NCI-H774 (cell line): ENCODE data around the gene PCCA.
"Not testable (repeated sequence)": the region's sequence is repeated elsewhere in the genome, so short reads cannot be mapped to it uniquely, and the experiment has no call there.

Experiments
- DNase-seq: peaks from one replicate; lab custom pipeline; 2025; lab: John Stamatoyannopoulos, UW

Gene PCCA

DNA sequence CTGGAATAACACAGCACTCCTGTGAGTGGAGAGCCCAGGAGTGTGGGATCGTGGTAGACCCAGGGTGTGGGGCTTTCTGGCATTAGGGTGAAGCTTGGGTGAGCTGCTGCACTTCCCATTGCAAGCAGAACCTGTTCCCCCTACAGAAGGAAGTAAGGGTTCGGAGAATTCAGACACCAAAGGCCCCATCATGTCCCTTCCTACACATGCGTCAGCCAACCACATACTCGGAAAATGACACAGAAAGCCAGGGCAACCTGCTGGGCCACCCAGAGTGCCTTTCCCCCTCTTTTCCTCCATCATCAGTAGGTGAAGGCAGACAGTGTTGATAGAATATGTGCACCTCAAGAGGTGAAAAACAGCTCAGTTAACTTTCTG lies 456.8 kb downstream of the PCCA start:
- no peak for DNase-seq

DNA sequence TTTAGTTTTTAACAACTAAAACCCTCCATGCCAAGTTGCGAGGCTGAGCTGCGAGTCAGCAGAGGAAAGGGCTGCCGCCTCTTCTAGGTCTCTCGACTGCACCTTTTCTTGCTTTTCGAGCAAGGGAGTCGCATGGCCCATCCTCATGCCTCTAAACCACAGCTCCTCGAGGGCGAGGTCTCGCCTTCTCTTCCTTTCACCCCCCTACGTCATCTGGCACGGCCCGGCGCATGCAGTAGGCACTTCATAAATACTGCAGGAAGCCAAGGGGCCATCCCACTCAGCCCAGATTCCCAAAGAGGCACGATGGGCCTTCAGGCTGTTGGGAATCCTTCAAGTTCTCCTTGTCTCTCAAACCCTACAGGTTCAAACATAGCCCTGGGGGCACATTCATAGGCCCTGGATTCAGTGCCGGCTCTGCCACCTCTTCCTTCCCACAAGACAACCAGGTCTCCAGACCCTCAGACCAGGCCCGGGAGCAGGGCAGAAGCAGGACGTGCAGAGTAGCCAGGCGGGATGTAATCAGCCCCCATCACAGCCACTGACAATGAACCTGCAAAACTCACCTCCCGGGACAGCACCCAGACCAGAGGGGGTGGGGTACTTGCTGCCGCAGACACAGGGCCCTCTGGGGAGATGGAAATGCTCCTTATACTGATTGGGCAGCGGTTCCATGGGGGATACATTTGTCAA lies 458.0 kb downstream of the PCCA start:
- DNase-seq, result no peak

DNA sequence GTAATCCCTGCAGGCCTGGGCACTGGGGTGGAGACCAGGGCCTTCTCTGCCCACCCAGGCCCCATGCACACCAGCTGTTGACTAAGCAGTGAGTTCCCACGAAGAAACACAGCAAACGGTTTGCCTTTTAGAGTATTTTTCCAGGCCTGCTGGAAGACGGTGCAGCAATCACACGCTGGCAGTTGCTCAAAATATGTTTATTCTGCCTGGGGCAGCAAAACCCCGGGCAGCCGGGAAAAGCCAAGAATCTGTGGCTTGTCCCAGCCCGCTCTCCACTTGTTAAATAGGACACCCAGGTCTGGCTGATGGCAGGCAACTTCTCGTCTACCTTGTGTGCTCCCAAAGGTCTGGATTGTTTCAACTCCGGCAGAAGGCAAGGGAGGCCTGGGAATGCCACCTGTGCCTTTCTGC lies 458.9 kb downstream of the PCCA start:
- no peak for DNase-seq

DNA sequence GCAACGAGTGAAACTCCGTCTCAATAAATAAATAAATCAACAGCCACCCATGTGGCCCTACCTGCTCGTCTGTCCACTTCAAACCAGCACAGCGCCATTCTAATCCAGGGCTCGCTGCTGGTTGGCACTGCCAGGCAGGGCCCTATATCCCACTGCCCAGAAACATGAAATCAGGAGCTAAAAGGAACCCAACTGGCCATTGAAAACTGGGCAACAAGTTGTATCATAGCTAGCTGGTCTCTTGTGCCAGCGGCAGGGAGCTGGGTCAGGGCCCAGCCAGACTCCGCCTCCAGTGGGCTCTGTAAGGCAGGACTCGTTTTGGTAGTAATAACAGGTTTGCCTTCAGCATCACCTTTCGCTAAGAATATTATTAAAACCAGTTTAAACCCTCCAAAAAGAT lies 460.4 kb downstream of the PCCA start:
- DNase-seq, result no peak

DNA sequence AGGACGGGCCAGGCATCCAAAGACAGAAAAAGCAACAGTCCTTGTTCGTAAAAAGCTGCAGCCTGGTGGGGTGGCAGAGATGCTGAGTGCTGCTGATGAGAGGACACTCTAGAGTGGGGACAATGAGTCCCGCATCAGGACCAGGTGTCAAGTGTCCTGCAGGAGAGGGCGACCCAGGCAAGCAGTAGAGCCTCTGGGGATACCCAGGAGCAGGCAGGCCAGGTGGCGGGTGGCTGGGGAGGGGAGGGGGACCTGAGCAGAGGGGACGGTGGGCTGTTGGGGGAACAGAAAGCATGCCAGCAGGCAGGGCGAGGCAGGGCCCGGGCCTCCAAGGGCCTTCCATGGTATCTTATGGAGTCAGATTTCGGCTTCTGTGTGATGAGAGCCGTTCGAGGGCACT lies 463.9 kb downstream of the PCCA start:
- DNase-seq, result no peak

DNA sequence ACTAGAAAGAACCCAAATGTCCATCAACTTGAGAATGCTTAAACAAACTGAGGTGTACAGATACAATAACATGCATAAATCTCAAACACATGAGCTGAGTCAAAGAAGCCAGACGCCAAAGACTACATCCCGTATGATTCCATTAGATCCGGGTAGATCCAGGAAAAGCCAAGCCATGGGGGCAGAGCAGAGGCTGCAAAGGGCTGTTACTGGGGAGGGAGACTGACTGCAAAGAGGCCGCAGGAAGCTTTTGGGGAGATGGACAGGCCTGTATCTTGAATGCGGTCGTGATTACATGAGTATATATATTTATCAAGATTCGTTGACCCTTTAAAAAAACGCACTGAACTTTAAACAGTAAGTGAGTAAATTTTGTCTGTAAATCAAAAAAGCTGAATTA lies 471.0 kb downstream of the PCCA start:
- no peak for DNase-seq

DNA sequence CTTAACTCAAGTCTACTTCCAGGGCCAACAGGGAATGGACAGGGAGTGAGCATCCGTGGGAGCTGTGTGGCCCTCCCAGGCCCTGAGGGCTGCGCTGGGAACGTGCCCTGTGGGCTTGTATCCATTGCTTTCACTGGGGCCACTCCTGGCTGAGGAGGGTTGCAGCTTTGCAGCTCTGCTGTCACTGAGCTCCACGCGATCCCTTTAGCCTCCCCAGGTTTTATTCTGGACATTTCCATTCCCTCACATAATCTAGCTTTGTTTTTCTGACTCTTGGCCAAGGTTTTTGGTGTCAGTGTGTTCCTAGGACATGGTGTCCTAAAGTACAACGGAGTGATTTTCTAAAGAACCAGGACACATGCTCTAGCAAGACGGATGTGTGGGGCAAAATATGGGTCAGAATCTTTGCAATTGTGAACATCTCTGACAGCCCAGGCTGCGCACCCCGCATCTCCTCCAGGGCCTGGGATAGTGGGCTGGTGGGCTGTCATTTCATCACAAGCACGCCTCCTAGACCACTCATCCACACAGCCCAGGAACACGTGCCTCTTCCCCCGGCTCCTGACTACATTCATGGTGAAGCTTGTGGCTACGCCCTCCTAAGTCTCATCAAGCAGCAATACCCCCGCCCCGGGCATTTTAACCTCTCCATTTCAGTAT lies 471.7 kb downstream of the PCCA start:
- DNase-seq, result no peak

DNA sequence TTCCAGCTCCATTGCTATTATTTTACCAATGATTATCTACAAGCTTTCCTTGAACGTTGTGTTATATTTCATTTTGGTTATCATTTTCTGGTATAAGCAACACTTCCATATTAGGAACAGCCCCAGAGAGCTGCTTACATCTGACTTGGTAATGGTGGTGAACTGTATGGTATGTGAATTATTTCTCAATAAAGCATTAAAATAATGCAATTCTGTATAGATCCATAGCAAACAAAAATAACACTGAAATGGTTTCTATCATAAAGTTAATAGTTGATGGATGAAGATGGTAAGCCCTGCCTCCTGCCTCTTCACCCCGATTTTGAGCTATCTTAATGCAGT lies 472.2 kb downstream of the PCCA start:
- no peak for DNase-seq

DNA sequence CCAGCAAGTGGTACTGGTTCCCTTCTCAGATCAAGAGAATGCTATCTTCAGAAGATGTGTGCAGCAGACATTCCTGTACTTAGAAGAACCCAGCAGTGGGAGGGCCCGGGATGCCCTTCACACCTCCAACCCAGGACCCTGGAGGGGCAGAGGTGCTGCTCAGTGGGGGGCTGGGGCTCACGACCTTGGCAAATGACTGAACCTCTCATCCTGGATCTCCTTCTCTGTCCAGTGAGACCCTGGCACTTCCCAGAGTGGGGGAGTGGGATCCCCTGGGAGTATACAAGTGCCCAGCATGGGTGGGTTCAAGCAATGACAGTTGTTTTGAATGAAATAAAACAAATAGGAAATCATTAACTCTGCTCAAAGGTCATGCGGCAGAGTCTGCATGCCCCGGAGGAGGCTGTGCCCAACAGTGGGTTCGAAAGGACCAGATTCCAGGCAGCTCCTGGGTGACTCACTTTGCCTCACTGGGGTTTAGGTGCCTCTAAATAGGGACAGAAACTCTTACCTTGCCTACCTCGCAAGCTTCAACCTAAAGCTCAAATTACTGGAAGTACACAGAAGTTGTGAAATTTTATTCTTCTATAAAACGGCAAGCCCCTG lies 472.8 kb downstream of the PCCA start:
- no peak for DNase-seq

DNA sequence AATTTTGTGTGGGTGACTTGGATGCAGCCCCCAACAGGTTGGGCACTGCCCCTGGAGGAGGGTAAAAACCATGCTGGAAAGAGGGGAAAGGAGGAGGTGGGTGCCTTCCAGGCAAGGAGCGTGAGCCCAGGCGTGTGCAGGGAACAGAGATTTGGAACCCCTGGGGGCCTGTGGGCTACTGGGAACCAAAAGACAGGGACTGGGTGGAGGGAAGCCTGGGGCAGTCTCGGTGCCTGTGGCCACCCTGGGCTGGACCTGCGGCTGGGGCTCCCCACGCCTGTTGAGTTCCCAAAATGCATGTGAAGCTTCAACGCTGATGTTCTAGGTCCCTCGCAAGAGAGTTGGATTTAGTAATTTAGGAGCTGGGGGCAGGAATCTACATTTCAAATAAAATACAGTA lies 474.9 kb downstream of the PCCA start:
- DNase-seq, result no peak

DNA sequence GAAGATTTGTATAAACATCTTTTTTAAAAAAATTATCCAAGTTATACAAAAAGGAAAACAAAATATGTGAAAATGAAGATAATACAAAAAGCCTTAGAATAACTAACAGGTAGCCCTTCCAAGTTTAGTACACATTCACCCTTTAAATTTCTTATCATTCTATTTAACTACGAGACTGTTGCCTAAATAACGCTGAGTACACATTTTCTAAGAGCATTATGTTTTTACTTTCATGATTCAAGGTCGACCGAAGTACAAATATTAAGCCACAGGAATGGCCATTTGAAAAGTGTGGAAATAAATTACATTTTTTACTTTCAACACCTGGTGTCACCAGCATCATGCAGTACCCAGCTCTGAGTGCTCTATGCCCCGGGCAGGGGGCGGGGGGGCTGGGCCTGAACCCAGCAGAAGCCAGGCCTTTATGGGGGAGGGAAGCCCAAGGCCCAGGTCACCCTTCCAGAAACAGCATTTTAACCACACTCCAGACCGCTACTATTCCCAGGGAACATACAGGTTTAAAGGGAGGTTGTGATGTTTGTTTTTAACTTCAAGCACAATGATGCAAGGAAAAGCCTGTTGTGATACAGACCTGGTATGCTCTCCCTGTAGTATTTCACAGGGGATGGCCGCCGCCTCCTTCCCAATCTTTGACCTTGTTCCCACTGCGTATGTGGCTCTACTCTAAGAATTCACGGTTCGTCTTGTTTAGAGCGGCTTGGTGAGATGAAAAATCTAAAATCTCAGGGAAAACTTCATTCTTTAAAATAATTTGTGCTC lies 475.7 kb downstream of the PCCA start:
- DNase-seq, result no peak

DNA sequence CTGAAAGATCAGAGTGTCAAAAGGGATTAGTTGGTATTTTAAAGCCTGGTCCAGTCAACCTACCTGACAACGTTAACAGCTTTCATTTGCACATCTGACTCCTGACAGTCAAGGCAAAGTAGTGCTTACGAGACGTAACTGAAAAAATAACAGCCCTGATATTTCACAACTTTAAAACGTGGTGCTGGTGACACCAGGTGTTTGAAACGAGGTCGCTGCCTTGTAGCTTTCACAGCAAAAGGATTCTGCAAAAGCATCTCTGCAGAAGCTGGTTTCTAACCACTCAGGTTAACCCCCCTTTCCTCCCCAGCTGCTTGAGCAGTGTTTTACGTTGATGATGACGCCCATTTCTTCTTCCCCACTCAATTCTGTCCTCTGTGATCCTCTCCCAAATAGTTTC lies 476.4 kb downstream of the PCCA start:
- no peak for DNase-seq

DNA sequence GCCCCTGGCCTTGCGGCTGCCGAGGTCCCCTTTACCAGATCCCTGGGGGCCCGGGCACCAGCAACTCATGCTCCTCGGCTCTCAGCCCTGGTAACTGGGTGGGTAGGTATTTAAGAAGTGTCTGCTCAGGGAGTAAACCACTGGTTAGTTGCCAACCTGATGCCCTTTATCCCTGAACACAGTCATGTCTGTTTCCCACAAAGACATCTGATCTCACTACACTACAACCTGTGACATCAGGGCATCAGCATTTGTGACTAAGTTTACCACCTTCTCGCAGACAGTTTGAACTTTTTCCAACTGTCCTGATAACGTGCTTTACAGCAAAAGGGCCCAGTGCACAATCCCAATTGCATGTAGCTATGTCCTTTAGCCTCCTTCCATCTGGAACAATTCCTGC lies 477.6 kb downstream of the PCCA start:
- no peak for DNase-seq

DNA sequence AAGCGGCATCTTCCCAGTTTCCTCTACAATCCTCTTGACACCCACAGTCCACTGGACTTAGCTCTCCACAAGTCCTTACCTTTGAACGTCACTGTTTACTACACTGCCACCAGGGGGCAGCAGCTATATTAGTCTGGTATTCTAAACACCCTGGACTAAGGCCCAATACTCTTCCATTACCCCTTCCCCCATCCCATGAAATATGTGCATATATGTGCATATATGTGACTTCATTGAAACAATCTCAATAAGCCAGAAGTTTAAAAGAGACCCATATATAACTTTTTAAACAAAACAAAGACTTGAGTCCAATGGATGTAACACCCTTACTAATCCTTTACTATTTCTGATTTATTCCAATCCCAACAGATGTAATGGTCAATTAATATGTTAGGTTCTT lies 484.2 kb downstream of the PCCA start:
- DNase-seq, result peak; percentile 11

DNA sequence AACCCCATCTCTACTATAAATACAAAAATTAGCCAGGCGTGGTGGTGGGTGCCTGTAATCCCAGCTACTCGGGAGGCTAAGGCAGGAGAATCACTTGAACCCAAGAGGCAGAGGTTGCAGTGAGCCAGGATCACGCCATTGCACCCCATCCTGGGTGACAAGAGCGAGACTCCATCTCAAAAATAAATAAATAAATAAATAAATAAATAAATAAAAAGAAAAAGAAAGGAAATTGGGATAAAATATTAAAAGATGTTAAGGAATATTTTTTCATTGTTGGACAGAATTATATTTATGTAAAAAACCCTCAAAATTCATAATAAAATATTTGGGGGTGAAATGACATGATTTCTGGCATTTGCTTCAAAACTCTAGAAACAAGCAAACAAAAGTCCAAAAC lies 488.3 kb downstream of the PCCA start:
- DNase-seq, result not testable (repeated sequence)
